C4-2B (cell line): ENCODE data around the gene USF1.
"Not testable (repeated sequence)": the region's sequence is repeated elsewhere in the genome, so short reads cannot be mapped to it uniquely, and the experiment has no call there.

Experiments
- H3K27ac ChIP-seq: fragments of 450-650 bp; 2 replicates; pipeline ENCODE4 v1.5.1; 2017
- ZFX ChIP-seq: fragments of 450-650 bp; IDR thresholded peaks from 2 replicates; pipeline ENCODE4 v1.6.1; 2017
- TF ChIP-seq, protein P1 (sequence below): fragments of 450-650 bp; conservative IDR thresholded peaks from 2 replicates; pipeline ENCODE4 v1.5.1; 2017; ENCODE audit warnings: mild to moderate bottlenecking

USF1 gene

DNA sequence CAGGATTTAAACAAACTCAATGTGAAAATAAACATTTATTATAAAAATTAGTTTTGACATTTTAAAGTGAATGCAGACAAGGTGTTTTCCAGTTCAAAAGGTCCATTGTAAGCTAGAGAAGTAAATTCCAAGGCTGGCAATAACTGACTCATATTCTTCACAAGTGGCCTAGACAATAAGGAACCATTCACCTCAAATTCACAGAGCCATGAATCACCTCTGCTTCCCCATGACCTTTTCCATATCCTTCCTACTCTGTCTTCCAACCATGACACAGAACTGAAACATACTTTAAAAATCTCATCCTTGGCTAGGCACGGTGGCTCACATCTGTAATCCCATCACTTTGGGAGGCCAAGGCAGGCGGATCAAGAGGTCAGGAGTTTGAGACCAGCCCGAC lies 49.6 kb downstream of the USF1 start:
- H3K27ac ChIP-seq, result no peak overlapping the region

DNA sequence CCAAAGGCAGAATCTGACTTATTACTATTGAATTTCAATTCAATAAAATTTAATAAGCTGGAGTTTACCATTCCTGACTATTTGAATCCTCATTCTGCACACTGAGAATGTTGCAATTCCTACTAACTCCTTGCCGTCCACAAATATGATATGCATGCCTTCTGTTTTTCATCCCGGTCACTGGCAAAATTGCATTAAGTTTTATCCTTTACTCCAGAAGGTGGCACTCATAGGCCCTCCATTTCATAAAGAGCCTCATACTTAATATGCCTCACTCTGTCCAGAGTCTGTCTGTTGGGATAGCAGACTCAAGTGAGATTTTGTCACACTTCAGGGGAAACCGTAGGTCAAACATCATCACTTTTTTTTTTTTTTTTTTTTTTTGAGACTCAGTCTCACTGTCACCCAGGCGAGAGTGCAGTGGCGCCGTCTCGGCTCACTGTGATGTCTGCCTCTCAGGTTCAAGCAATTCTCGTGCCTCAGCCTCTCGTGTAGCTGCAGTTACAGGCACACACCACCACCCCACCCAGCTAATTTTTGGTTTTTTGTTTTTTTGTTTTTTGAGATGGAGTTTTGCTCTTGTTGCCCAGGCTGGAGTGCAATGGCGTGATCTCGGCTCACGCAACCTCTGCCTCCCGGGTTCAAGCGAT lies 52.1 kb downstream of the USF1 start:
- no peak for TF ChIP-seq ZFX
- TF ChIP-seq, protein P1, sequence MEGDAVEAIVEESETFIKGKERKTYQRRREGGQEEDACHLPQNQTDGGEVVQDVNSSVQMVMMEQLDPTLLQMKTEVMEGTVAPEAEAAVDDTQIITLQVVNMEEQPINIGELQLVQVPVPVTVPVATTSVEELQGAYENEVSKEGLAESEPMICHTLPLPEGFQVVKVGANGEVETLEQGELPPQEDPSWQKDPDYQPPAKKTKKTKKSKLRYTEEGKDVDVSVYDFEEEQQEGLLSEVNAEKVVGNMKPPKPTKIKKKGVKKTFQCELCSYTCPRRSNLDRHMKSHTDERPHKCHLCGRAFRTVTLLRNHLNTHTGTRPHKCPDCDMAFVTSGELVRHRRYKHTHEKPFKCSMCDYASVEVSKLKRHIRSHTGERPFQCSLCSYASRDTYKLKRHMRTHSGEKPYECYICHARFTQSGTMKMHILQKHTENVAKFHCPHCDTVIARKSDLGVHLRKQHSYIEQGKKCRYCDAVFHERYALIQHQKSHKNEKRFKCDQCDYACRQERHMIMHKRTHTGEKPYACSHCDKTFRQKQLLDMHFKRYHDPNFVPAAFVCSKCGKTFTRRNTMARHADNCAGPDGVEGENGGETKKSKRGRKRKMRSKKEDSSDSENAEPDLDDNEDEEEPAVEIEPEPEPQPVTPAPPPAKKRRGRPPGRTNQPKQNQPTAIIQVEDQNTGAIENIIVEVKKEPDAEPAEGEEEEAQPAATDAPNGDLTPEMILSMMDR, result peak; percentile 37
- H3K27ac ChIP-seq, result no peak overlapping the region

More for the DNA sequence above, 49.6 kb downstream of the USF1 start:
- no peak for TF ChIP-seq ZFX
- TF ChIP-seq, protein P1, result no peak

DNA sequence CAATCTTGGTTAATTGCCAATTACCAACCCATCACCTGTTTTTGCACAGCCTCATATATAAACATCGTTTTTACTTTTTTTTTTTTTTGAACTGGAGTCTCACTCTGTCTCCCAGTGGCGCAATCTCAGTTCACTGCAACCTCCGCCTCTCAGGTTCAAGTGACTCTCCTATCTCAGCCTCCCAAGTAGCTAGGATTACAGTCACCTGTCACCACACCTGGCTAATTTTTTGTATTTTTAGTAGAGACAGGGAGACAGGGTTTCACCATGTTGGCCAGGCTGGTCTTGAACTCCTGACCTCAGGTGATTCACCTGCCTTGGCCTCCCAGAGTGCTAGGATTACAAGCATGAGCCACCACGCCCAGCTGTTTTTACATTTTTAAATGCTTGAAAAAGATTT lies 53.7 kb downstream of the USF1 start:
- H3K27ac ChIP-seq, result not testable (repeated sequence)
